ENCODE results near the gene CHTOP.
"Not testable (repeated sequence)": the region's sequence is repeated elsewhere in the genome, so short reads cannot be mapped to it uniquely, and the experiment has no call there.

Gene CHTOP

GRCh38 chr1:153635872-153636271 is 2.0 kb downstream of the CHTOP start:
- no peak for DNase-seq

GRCh38 chr1:153636312-153636711 is 2.4 kb downstream of the CHTOP start:
- no peak for DNase-seq

GRCh38 chr1:153638261-153638660 is 4.4 kb downstream of the CHTOP start:
- no peak for DNase-seq

- no peak for DNase-seq
Measured at GRCh38 chr1:153639280-153639679, 5.4 kb downstream of the CHTOP start.

GRCh38 chr1:153640213-153640612 is 6.3 kb downstream of the CHTOP start:
- DNase-seq, result not testable (repeated sequence)

GRCh38 chr1:153640861-153641260 is 7.0 kb downstream of the CHTOP start:
- no peak for DNase-seq

GRCh38 chr1:153642161-153642560 is 8.3 kb downstream of the CHTOP start:
- no peak for DNase-seq

- DNase-seq, result no peak
Measured at GRCh38 chr1:153643100-153643499, 9.2 kb downstream of the CHTOP start.

GRCh38 chr1:153643816-153644215 is 9.9 kb downstream of the CHTOP start:
- DNase-seq, result no peak

- no peak for DNase-seq
Measured at GRCh38 chr1:153646672-153647345, 12.9 kb downstream of the CHTOP start.

- no peak for DNase-seq
Measured at GRCh38 chr1:153647346-153647714, 13.5 kb downstream of the CHTOP start.

- no peak for DNase-seq
Measured at GRCh38 chr1:153648000-153648643, 14.3 kb downstream of the CHTOP start.

- DNase-seq, result no peak
Measured at GRCh38 chr1:153649137-153649862, 15.4 kb downstream of the CHTOP start.

GRCh38 chr1:153649863-153650235 is 16.0 kb downstream of the CHTOP start:
- DNase-seq, result no peak

GRCh38 chr1:153651771-153652170 is 17.9 kb downstream of the CHTOP start:
- DNase-seq, result no peak

- no peak for DNase-seq
Measured at GRCh38 chr1:153652805-153653500, 19.1 kb downstream of the CHTOP start.

- no peak for DNase-seq
Measured at GRCh38 chr1:153655333-153655732, 21.5 kb downstream of the CHTOP start.

- peak; percentile 93 to 95 for DNase-seq
Measured at GRCh38 chr1:153658400-153659174, 24.7 kb downstream of the CHTOP start, which contains the start of gene SNAPIN. SNAPIN (plus strand) TSS chr1:153658703; CDS start chr1:153658744, 41 bp downstream.

- no peak for DNase-seq
Measured at GRCh38 chr1:153659175-153659534, 25.3 kb downstream of the CHTOP start.

- DNase-seq, result no peak
Measured at GRCh38 chr1:153659656-153660055, 25.8 kb downstream of the CHTOP start.

- no peak for DNase-seq
Measured at GRCh38 chr1:153661111-153661708, 27.3 kb downstream of the CHTOP start.

- DNase-seq, result no peak
Measured at GRCh38 chr1:153662269-153662668, 28.4 kb downstream of the CHTOP start.

Data from NCI-H187 (cell line).